ENCODE measurements around the gene UBE2O.

- TF ChIP-seq CTCF (IDR thresholded peaks at IDR 0.05): no peak
- no peak for TF ChIP-seq POLR2A (IDR thresholded peaks at IDR 0.05)
- TF ChIP-seq EP300 (IDR thresholded peaks at IDR 0.05): no peak
- TF ChIP-seq POLR2AphosphoS5 (IDR thresholded peaks at IDR 0.05): no peak
Measured at GRCh38 chr17:76478730-76479514, 26.0 kb upstream of the UBE2O start.

Data from upper lobe of left lung (tissue), 4 donors.